ENCODE results near the gene CUL1. TPM values are rescaled to one million over a fixed set of nuclear protein-coding genes. Genes with fewer than 3 reads are reported as not detected.

Gene CUL1
- total and polyA plus RNA-seq, 12 donors, result 14.0 to 53.4 (median 43.5) TPM

DNA sequence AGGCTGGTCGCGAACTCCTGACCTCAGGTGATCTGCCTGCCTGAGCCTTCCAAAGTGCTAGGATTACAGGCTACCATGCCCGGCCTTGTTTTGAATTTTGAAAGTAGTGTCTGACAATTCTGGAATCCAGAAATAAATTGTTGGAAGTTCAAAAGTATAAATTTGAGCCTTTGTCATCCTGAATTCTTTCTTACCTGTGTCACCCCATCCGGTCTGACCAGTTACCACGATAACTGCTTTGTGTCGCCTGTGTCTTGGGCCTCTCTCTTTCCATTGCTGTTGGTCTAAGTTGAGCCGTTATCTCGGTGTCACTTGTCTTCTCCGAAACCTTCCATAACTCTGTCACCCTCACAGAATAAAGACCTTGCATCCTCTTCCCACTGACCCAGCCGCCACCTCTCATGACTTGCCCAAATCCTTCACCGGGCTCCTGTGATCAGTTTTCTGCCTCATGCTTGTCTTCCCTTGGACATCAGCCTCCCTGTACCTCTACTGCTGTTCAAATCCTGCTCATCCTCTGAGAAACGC, 18.6 kb downstream of the CUL1 start:
- Histone ChIP-seq H3K9me3 (peaks cover 0 to 7% (median 0%) of the 10 kb centered on the region in 11 donors), H3K4me1 (peaks cover 12 to 87% (median 68%) of the 10 kb centered on the region in 9 donors), H3K4me3 (no peak overlapping the region), H3K27me3 (no peaks in the 10 kb centered on the region), H3K36me3 (no peaks in the 10 kb centered on the region), H3K27ac (no peak overlapping the region)
- intact Hi-C loops (cut with DNase I), result no loop called here
- 93 to 96% methylated on average over 12 of the region's 12 CpGs for WGBS, 2 donors
- DNase-seq, result no peak
- no peak for ATAC-seq
- TF ChIP-seq CTCF (IDR thresholded peaks at IDR 0.05), result no peak

GRCh38 chr7:148718431-148718830, 19.7 kb downstream of the CUL1 start:
- H3K36me3 ChIP-seq, result no peaks in the 10 kb centered on the region
- no peak overlapping the region for H3K27ac ChIP-seq
- H3K4me3 ChIP-seq, result no peak overlapping the region
- H3K4me1 ChIP-seq, result peaks cover 19 to 87% (median 68%) of the 10 kb centered on the region in 9 donors
- TF ChIP-seq CTCF (IDR thresholded peaks at IDR 0.05), result no peak
- DNase-seq (no peak), ATAC-seq (no peak)
- intact Hi-C loops (cut with DNase I), result no loop called here
- no peaks in the 10 kb centered on the region for H3K27me3 ChIP-seq
- peaks cover 0 to 7% (median 0%) of the 10 kb centered on the region in 11 donors for H3K9me3 ChIP-seq
- WGBS, 2 donors, result 95% methylated on average over 3 of the region's 3 CpGs

- no peak for DNase-seq
- H3K4me3 ChIP-seq, result no peak overlapping the region
- TF ChIP-seq CTCF (IDR thresholded peaks at IDR 0.05), result no peak
- WGBS, 2 donors, result 75 to 76% methylated on average over 5 of the region's 5 CpGs
- no peak for ATAC-seq
- no peaks in the 10 kb centered on the region for H3K36me3 ChIP-seq
- no peak overlapping the region for H3K27ac ChIP-seq
- H3K9me3 ChIP-seq, result peaks cover 0 to 7% (median 0%) of the 10 kb centered on the region in 11 donors
- H3K27me3 ChIP-seq, result no peaks in the 10 kb centered on the region
- H3K4me1 ChIP-seq, result peaks cover 19 to 84% (median 66%) of the 10 kb centered on the region in 9 donors
- intact Hi-C loops (cut with DNase I), result no loop called here
Measured at GRCh38 chr7:148719753-148720152, 21.1 kb downstream of the CUL1 start.

GRCh38 chr7:148720472-148720871, 21.8 kb downstream of the CUL1 start:
- ATAC-seq, result no peak
- H3K4me1 ChIP-seq, result peaks cover 19 to 81% (median 59%) of the 10 kb centered on the region in 9 donors
- no peaks in the 10 kb centered on the region for H3K36me3 ChIP-seq
- H3K27ac ChIP-seq, result no peak overlapping the region
- H3K4me3 ChIP-seq, result no peak overlapping the region
- intact Hi-C loops (cut with DNase I), result no loop called here
- 72 to 73% methylated on average over 5 of the region's 5 CpGs for WGBS, 2 donors
- H3K9me3 ChIP-seq, result peaks cover 0 to 7% (median 0%) of the 10 kb centered on the region in 11 donors
- TF ChIP-seq CTCF (IDR thresholded peaks at IDR 0.05), result no peak
- H3K27me3 ChIP-seq, result no peaks in the 10 kb centered on the region
- no peak for DNase-seq
